Activated CD8-positive, alpha-beta T cell treated with anti-CD3 and anti-CD28 coated beads for 36 hours (primary cell): ENCODE data around the gene NSL1. TPM values are rescaled to one million over a fixed set of nuclear protein-coding genes. Genes with fewer than 3 reads are reported as not detected.
"Not testable (repeated sequence)": the region's sequence is repeated elsewhere in the genome, so short reads cannot be mapped to it uniquely, and the experiment has no call there.

Experiments used
- ATAC-seq: fragments of 200-7000 bp; cut with Tn5 transposase; one replicate; pipeline ENCODE4 v1.10.0; 2021; ENCODE audit warnings: mild to moderate bottlenecking, moderate library complexity
- CTCF ChIA-PET: fragments of 350-600 bp; sonication (Branson Sonifier 250); formaldehyde crosslinking; loops from one replicate; lab custom pipeline; 2021; ENCODE audit warnings: antibody characterized with exemption; lab: Charles Lee
- POLR2A ChIA-PET: fragments of 350-600 bp; sonication (Branson Sonifier 250); formaldehyde crosslinking; loops from one replicate; lab custom pipeline; 2021; ENCODE audit warnings: antibody characterized with exemption; lab: Charles Lee
- DNase-seq: peaks from one replicate; pipeline ENCODE4 v3.0.0-alpha.2; 2020
- H3K27ac Mint-ChIP-seq: one replicate; pipeline ENCODE4 v1.8.0; 2021; ENCODE audit warnings: mild to moderate bottlenecking, mixed read lengths
- H3K27me3 Mint-ChIP-seq: one replicate; pipeline ENCODE4 v1.8.0; 2021; ENCODE audit warnings: mixed read lengths
- H3K36me3 Mint-ChIP-seq: one replicate; pipeline ENCODE4 v1.8.0; 2021; ENCODE audit warnings: low read depth, mixed read lengths
- H3K4me1 Mint-ChIP-seq: one replicate; pipeline ENCODE4 v1.8.0; 2021; ENCODE audit warnings: low read depth, mixed read lengths
- H3K4me3 Mint-ChIP-seq: one replicate; pipeline ENCODE4 v1.8.0; 2021; ENCODE audit warnings: mild to moderate bottlenecking, moderate library complexity, mixed read lengths
- H3K9me3 Mint-ChIP-seq: one replicate; pipeline ENCODE4 v1.8.0; 2021; ENCODE audit warnings: mixed read lengths
- intact Hi-C: fragments of 100-400 bp; cut with micrococcal nuclease; formaldehyde crosslinking; loops from one replicate; pipeline ENCODE4 v1.10.0; 2022
- total RNA-seq, 2 experiments: library from RNA; stranded (reverse); gene quantifications; one replicate each; pipeline ENCODE4 v1.2.3, GENCODE V29; 2021
- TF ChIP-seq, protein P1 (sequence below): fragments of 200-600 bp; IDR thresholded peaks from one replicate; pipeline ENCODE4 v1.8.0; 2022; ENCODE audit warnings: antibody characterized with exemption, mild to moderate bottlenecking

NSL1 gene, protein sequence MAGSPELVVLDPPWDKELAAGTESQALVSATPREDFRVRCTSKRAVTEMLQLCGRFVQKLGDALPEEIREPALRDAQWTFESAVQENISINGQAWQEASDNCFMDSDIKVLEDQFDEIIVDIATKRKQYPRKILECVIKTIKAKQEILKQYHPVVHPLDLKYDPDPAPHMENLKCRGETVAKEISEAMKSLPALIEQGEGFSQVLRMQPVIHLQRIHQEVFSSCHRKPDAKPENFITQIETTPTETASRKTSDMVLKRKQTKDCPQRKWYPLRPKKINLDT
- total RNA-seq, result 10 to 100 TPM; 29.6 to 34.9 TPM

DNA sequence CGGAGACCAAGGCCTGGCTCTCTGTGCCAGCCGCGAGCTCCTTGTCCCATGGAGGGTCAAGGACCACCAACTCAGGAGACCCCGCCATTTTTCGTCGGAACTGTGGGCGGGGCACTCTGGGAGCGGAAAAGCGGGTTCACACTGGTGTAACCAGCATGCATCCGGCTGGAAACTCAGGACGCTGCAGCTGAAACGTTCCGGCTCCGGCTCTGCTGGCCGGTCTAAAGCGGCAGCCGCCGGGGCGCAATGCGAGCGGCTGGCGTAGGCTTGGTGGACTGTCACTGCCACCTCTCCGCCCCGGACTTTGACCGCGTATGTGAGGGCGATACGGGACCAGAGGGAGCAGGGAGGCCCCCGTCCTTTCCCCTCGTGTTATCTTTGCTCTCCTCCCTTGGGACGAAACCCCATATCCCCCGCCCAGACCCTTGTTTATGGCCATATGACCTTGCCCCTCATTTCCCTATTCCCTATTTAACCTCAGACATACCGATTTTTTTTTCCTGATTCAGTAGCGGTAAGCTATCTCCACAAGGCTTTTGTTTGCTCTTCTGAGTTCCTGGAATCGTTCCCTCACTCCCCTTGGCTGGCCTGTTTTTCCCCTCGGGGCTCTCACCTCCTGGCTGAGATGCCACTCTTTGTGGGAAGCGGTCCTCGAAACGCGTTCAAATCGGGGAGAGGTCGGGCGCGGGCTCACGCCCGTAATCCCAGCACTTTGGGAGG, at the start of gene NSL1, which contains the start of gene TATDN3:
Gene NSL1 (minus strand): TSS at position 102 of the 720 bp plus-strand sequence. CDS start 14 bp downstream, at position 88.
Gene TATDN3 (plus strand): TSS at position 219 of the 720 bp plus-strand sequence. CDS start 28 bp downstream, at position 247.
- peak within 1 kb of the TSS; percentile 100 for H3K4me3 Mint-ChIP-seq

GRCh38 chr1:212838145-212838544, 46.6 kb upstream of the NSL1 start:
- intact Hi-C loops, result no loop called here
- no peak overlapping the region for H3K4me3 Mint-ChIP-seq
- CTCF ChIA-PET, result interaction anchor here (0.8 kb wide), 1 partner anchor 173 kb away, joined by 3 read pairs; no protein-coding TSS in a partner anchor
- H3K36me3 Mint-ChIP-seq, result no peaks in the 10 kb centered on the region
- no peaks in the 10 kb centered on the region for H3K27me3 Mint-ChIP-seq
- POLR2A ChIA-PET, result interaction anchor here (1.3 kb wide), 1 partner anchor 20 kb away, joined by 3 read pairs; the partner anchor contains the start of gene FLVCR1
- TF ChIP-seq, protein P1, sequence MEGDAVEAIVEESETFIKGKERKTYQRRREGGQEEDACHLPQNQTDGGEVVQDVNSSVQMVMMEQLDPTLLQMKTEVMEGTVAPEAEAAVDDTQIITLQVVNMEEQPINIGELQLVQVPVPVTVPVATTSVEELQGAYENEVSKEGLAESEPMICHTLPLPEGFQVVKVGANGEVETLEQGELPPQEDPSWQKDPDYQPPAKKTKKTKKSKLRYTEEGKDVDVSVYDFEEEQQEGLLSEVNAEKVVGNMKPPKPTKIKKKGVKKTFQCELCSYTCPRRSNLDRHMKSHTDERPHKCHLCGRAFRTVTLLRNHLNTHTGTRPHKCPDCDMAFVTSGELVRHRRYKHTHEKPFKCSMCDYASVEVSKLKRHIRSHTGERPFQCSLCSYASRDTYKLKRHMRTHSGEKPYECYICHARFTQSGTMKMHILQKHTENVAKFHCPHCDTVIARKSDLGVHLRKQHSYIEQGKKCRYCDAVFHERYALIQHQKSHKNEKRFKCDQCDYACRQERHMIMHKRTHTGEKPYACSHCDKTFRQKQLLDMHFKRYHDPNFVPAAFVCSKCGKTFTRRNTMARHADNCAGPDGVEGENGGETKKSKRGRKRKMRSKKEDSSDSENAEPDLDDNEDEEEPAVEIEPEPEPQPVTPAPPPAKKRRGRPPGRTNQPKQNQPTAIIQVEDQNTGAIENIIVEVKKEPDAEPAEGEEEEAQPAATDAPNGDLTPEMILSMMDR, result no peak
- no peak for ATAC-seq
- no peaks in the 10 kb centered on the region for H3K9me3 Mint-ChIP-seq
- no peak overlapping the region for H3K27ac Mint-ChIP-seq
- peaks cover 8% of the 10 kb centered on the region for H3K4me1 Mint-ChIP-seq
- no peak for DNase-seq

More for the DNA sequence above, at the start of gene NSL1, which contains the start of gene TATDN3:
- CTCF ChIA-PET, result interaction anchor here (0.9 to 6.2 kb wide), 12 partner anchors 13 to 335 kb away, joined by 3 to 37 read pairs (median 6); partner anchors contain the start of gene FLVCR1
- Mint-ChIP-seq H3K4me1 (peaks cover 29% of the 10 kb centered on the region), H3K9me3 (no peaks in the 10 kb centered on the region), H3K27me3 (no peaks in the 10 kb centered on the region), H3K27ac (peak within 1 kb of the TSS; percentile 97), H3K36me3 (peaks cover 10% of the 10 kb centered on the region)
- TF ChIP-seq, protein P1, result no peak
- peak; percentile 89 for DNase-seq
- intact Hi-C loops, result no loop called here
- ATAC-seq, result peak; percentile 94
- POLR2A ChIA-PET, result interaction anchor here (0.6 to 1.9 kb wide), 18 partner anchors 9 to 1377 kb away, joined by 3 to 7 read pairs (median 4); partner anchors contain the start of gene ATF3

DNA sequence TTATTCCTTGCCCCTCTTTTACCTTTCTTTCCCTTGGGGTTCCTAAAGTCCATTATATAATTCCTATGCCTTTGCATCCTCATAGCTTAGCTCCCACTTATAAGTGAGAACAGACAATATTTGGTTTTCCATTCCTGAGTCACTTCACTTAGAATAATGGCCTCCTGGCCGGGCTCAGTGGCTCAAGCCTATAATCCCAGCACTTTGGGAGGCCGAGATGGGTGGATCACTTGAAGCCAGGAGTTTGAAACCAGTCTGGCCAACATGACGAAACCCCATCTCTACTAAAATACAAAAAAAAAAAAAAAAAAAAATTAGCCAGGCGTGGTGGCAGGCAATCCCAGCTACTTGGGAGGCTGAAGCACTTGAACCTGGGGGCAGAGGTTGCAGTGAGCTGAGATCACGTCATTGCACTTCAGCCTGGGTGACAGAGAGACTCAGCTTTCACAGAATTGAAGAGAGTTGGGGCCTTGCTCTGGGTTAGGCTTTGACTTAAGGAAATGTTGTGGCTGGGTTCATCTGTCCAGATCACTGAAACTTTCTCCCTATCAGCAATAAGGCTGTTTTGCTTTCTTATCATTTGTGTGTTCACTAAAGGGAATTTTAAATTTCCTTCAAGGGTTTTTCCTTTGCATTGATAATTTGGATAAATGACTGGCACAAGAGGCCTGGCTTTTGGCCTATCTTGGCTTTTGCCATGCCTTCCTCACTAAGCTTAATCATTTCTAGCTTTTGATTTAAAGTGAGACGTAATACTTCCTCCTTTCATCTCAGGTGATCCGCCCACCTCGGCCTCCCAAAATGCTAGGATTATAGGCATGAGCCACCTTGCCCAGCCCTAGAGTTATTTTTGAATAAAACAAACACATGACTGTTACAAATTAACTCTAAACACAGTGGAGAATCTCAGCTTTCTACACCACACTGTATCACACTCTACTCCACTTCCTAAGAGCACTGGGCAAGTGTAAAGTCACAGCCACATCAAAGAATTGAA, 41.9 kb upstream of the NSL1 start:
- ChIA-PET CTCF (interaction anchor here (1.6 kb wide), 1 partner anchor 18 kb away, joined by 6 read pairs; no protein-coding TSS in a partner anchor), POLR2A (interaction anchor here (0.8 kb wide), 1 partner anchor 42 kb away, joined by 3 read pairs; the partner anchor contains the start of genes NSL1 and TATDN3)
- H3K27ac Mint-ChIP-seq, H3K4me1 Mint-ChIP-seq, ATAC-seq, H3K4me3 Mint-ChIP-seq, H3K36me3 Mint-ChIP-seq, H3K9me3 Mint-ChIP-seq, intact Hi-C loops, H3K27me3 Mint-ChIP-seq: not testable (repeated sequence)
- DNase-seq, result peak; percentile 18

DNA sequence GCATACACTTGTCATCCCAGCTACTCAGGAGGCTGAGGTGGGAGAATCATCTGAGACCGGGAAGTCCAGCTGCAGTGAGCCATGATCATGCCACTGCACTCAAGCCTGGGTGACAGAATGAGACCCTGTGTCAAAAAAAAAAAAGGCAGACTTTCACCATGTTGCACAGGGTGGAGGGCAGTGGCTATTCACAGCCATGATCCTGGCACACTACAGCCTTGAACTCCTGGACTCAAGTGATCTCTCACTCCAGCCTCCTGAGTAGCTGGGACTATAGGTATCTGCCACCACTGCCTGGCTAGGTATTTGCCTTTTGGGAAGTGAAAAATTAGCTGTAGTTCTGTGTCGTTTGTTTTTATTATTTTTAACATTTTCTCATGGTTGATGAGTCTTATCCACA, 36.8 kb upstream of the NSL1 start:
- TF ChIP-seq, protein P1, result no peak
- no peak for DNase-seq
- ChIA-PET CTCF (interaction anchor here (1.0 to 1.4 kb wide), 2 partner anchors 162 to 166 kb away, joined by 3 read pairs; no protein-coding TSS in a partner anchor), POLR2A (no interaction called here)
- no peak overlapping the region for H3K4me3 Mint-ChIP-seq
- peaks cover 11% of the 10 kb centered on the region for H3K36me3 Mint-ChIP-seq
- peaks cover 5% of the 10 kb centered on the region for H3K27me3 Mint-ChIP-seq
- ATAC-seq, result no peak
- intact Hi-C loops, result no loop called here
- peaks cover 17% of the 10 kb centered on the region for H3K9me3 Mint-ChIP-seq
- no peaks in the 10 kb centered on the region for H3K4me1 Mint-ChIP-seq
- H3K27ac Mint-ChIP-seq, result no peak overlapping the region
